ENCODE measurements around the gene PDK4. TPM values are rescaled to one million over a fixed set of nuclear protein-coding genes. Genes with fewer than 3 reads are reported as not detected.

The PDK4 gene
- total RNA-seq, 4 donors from 2014 or later: 134 to 510 (median 273) TPM

DNA sequence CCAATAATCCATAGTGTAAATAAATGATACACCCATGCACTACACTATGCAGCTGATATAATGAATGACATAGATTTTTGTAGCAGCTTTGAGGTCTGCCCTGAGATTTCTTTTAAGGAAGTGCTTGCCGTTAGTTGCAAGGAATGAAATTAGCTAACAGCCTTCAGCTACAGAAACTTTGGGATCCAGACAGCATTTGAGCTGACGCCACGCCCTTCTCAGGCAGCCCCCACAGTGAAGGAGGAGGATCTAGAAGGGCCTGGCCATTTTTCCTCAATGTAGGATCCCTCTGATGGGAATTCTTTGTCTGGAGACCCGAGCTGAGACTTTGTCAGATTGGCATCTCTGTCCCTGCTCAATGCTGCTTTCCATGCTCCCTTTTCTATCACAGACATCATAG is 6.1 kb upstream of the PDK4 start:
- no peak overlapping the region for H3K4me3 ChIP-seq
- DNase-seq: no peak
- H3K27me3 ChIP-seq: no peaks in the 10 kb centered on the region
- H3K27ac ChIP-seq: peak overlapping the region in 2 of 4 donors; percentile 26 to 53
- WGBS, 2 donors (ENCODE audit: low coverage in 1 of 2): 67% methylated on average over 4 of the region's 4 CpGs; no CpG with 5 or more reads in 1 of the 2 donors
- no peaks in the 10 kb centered on the region for H3K36me3 ChIP-seq
- in situ Hi-C loops (cut with MboI; ENCODE audit: low pct_ligation_motif_present in 1 of 4, low pct_unique_long_range_greater_than_20kb in 1 of 4, low sequenced_read_pairs in 3 of 4): no loop called here
- no peaks in the 10 kb centered on the region for H3K9me3 ChIP-seq
- intact Hi-C loops (cut with DNase I; ENCODE audit: low total_unique reads): no loop called here
- peaks cover 7 to 21% (median 14%) of the 10 kb centered on the region in 4 donors for H3K4me1 ChIP-seq
- TF ChIP-seq, protein P1, sequence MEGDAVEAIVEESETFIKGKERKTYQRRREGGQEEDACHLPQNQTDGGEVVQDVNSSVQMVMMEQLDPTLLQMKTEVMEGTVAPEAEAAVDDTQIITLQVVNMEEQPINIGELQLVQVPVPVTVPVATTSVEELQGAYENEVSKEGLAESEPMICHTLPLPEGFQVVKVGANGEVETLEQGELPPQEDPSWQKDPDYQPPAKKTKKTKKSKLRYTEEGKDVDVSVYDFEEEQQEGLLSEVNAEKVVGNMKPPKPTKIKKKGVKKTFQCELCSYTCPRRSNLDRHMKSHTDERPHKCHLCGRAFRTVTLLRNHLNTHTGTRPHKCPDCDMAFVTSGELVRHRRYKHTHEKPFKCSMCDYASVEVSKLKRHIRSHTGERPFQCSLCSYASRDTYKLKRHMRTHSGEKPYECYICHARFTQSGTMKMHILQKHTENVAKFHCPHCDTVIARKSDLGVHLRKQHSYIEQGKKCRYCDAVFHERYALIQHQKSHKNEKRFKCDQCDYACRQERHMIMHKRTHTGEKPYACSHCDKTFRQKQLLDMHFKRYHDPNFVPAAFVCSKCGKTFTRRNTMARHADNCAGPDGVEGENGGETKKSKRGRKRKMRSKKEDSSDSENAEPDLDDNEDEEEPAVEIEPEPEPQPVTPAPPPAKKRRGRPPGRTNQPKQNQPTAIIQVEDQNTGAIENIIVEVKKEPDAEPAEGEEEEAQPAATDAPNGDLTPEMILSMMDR (IDR thresholded peaks at IDR 0.05): no peak
- TF ChIP-seq EP300 (IDR thresholded peaks at IDR 0.05; ENCODE audit: low read depth) (no peak), POLR2A (IDR thresholded peaks at IDR 0.05) (no peak), POLR2AphosphoS5 (IDR thresholded peaks at IDR 0.05) (no peak)

DNA sequence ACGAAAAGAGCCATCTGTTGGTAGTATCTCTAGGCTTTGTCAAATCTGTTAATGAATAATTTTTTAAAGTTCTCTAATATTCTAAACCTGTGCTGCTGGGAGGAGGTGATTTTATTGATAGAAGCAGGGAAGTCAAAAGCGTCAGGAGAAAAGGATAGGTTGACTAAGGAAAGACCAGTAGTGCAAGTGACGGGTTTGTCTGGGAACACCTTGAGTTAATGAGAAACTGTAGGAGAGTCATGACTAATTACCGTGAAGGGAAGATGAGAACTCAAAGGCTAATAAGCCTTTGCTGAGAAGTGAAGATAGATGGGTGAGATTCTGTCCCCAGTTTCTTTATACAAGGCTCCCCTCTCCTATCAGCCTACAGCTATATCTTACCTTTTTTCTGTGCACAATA is 5.0 kb upstream of the PDK4 start:
- 81 to 92% methylated on average over 2 to 4 of the region's 4 CpGs for WGBS, 2 donors (ENCODE audit: low coverage in 1 of 2)

DNA sequence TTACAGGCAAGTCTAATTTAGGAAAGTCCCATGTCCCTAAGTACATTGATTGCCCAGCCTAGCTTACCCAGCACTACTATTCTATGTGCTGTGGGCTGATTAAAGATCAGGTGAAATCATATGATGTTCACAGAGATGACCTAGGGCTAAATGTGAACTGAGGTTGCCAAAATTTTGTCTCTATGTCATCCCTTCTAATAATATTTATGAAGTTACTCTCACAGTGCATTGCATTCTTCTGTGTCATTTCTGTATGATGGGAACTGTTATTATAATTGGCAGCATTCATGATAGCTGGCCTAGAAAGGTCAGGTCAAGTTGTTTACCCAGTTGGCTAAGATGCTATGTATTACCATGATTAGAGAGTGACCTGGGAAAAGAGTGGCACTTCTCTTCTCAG is 2.8 kb upstream of the PDK4 start:
- in situ Hi-C loops (cut with MboI; ENCODE audit: low pct_ligation_motif_present in 1 of 4, low pct_unique_long_range_greater_than_20kb in 1 of 4, low sequenced_read_pairs in 3 of 4): no loop called here
- H3K27ac ChIP-seq: peak overlapping the region in 2 of 4 donors; percentile 95 to 96

More for the DNA sequence above, 5.0 kb upstream of the PDK4 start:
- H3K27me3 ChIP-seq: no peaks in the 10 kb centered on the region
- peaks cover 0 to 14% (median 12%) of the 10 kb centered on the region in 4 donors for H3K4me1 ChIP-seq
- H3K36me3 ChIP-seq: no peaks in the 10 kb centered on the region
- no peaks in the 10 kb centered on the region for H3K9me3 ChIP-seq
- peak overlapping the region in 2 of 4 donors; percentile 0 to 9 for H3K27ac ChIP-seq
- intact Hi-C loops (cut with DNase I; ENCODE audit: low total_unique reads): no loop called here
- in situ Hi-C loops (cut with MboI; ENCODE audit: low pct_ligation_motif_present in 1 of 4, low pct_unique_long_range_greater_than_20kb in 1 of 4, low sequenced_read_pairs in 3 of 4): no loop called here
- no peak overlapping the region for H3K4me3 ChIP-seq
- DNase-seq: no peak
- TF ChIP-seq, protein P1 (IDR thresholded peaks at IDR 0.05): no peak
- no peak for TF ChIP-seq POLR2A (IDR thresholded peaks at IDR 0.05)

DNA sequence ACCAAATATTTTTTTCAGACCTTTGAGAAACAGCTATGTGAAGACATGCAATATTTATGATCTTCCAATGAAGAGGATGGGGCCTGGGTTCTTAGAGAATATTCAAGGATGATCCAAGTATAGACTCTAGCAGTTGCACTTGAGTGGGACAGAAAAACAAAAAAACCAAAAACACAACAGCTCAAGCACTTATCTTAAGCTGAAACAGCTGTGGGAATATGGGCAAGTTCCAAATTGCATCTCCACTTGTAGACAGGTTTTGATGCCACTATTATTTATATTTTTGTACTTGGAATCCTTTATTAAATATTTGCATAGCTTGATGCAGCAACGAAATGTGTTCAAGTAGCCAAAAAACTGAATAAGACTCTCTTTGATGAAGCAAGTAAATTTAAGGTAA is 2.2 kb upstream of the PDK4 start:
- H3K27ac ChIP-seq: peak overlapping the region; percentile 95 to 96 (median 96)
- intact Hi-C loops (cut with DNase I; ENCODE audit: low total_unique reads): loop anchor here (5.0 to 10.0 kb wide), 2 partner anchors 51 to 86 kb away; no protein-coding TSS in a partner anchor
- 40 to 60% methylated on average over 1 of the region's 1 CpG for WGBS, 2 donors (ENCODE audit: low coverage in 1 of 2)
- H3K9me3 ChIP-seq: no peaks in the 10 kb centered on the region
- no peak overlapping the region for H3K4me3 ChIP-seq
- in situ Hi-C loops (cut with MboI; ENCODE audit: low pct_ligation_motif_present in 1 of 4, low pct_unique_long_range_greater_than_20kb in 1 of 4, low sequenced_read_pairs in 3 of 4): no loop called here
- peaks cover 0 to 10% (median 7%) of the 10 kb centered on the region in 4 donors for H3K36me3 ChIP-seq
- DNase-seq: no peak
- H3K27me3 ChIP-seq: no peaks in the 10 kb centered on the region
- TF ChIP-seq EP300 (IDR thresholded peaks at IDR 0.05; ENCODE audit: low read depth): no peak
- TF ChIP-seq, protein P1 (IDR thresholded peaks at IDR 0.05): no peak
- no peak for TF ChIP-seq POLR2AphosphoS5 (IDR thresholded peaks at IDR 0.05)
- TF ChIP-seq POLR2A (IDR thresholded peaks at IDR 0.05): no peak
- peaks cover 0 to 14% (median 12%) of the 10 kb centered on the region in 4 donors for H3K4me1 ChIP-seq

More for the DNA sequence above, 2.8 kb upstream of the PDK4 start:
- Histone ChIP-seq H3K27me3 (no peaks in the 10 kb centered on the region), H3K36me3 (peaks cover 0 to 5% (median 5%) of the 10 kb centered on the region in 4 donors), H3K9me3 (no peaks in the 10 kb centered on the region), H3K4me3 (no peak overlapping the region), H3K4me1 (peaks cover 0 to 14% (median 12%) of the 10 kb centered on the region in 4 donors)
- TF ChIP-seq, protein P1 (IDR thresholded peaks at IDR 0.05): no peak
- intact Hi-C loops (cut with DNase I; ENCODE audit: low total_unique reads): loop anchor here (5.0 to 10.0 kb wide), 2 partner anchors 52 to 86 kb away; no protein-coding TSS in a partner anchor
- no peak for DNase-seq

Data from transverse colon (tissue), 4 donors.